ENCODE measurements around the gene RNF125. TPM values are rescaled to one million over a fixed set of nuclear protein-coding genes. Genes with fewer than 3 reads are reported as not detected.
"Not testable (repeated sequence)": the region's sequence is repeated elsewhere in the genome, so short reads cannot be mapped to it uniquely, and the experiment has no call there.

RNF125 gene
- polyA plus RNA-seq, 3 donors = 2.8 to 9.6 (median 9.2) TPM

DNA sequence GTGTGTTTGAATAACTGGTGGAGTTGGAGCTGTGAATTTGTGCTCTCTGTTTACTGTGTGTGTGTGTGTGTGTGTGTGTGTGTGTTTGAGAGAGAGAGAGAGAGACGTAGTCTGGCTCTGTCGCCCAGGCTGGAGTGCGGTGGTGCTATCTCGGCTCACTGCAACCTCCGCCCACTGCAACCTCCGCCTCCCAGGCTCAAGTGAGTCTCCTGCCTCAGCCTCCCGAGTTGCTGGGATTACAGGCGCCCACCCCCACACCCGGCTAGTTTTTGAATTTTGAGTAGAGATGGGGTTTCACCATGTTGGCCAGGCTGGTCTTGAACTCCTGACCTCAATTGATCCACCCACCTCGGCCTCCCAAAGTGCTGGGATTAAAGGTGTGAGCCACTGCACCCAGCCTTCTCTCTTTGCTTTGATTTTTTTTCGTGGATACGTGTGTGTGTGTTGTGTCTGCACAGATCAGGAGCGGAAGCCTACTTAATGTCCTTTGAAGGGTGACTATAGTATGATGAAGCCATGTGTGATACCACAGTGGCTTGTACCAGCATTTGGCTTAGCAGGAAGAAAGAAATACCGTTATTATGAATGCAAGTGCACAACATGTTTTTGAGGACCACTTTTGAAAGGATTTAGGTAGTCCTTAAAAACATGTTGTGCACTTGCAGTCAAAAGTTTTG lies 1.5 kb downstream of the RNF125 start:
- 36 to 40% (median 37%) methylated on average over 14 of the region's 14 CpGs for WGBS, 3 donors
- H3K27ac ChIP-seq (ENCODE audit: low read depth, low read length) = not testable (repeated sequence)

DNA sequence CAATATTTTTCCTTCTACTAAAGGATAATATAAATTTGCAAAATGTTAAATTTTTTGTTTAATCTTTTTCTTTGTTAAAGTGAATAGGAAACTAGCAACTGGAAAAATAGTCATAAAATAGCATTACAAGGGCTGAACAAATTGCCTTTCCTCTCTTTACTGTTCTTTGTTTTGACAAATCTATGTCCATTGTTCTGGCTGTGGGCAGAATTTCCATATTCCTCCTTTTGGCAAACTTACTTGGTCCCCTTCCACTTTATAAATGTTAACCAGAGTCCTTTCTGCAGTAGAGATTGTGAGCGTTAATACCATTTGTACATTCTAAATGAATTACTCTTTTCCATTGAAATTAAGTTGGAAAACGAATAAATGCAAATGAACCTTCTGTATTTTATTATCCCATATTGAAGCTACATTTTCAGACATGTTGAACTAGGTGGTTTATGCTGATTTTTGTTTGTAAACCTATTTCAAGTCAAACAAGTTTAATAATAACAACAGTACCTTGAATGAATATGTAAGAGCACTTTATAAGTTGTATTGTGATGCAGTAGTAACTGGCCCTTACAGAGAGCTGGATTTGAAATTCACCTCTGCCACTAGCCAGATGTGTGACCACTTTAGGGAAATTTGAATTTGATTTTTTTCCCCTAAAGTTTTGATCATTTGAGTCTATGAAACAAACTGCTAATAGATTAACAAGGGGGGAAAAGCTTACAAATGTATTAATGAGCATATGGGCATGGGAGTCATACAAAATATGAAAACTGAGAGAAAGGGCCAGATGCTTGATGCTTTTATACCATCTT lies 3.3 kb downstream of the RNF125 start:
- 64 to 72% (median 65%) methylated on average over 2 of the region's 2 CpGs for WGBS, 3 donors

DNA sequence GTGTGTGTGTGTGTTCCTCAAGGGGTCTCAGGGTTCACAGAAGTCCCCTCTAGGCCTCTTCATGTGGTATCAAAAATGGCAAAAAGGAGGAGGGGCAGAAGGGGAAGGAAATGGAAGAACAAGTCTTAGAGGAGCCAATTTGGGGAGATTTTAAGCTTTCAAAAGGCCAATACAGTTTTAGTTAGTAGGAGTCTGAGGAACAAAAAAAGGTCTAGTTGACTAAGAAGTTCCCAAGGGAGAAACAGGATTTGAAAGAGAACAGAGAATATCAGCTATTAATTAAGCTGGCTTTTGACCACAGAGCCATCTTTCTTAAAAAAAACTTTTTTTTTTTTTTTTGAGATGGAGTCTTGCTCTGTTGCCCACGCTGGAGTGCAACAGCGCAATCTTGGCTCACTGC lies 7.1 kb downstream of the RNF125 start:
- no peak overlapping the region for H3K27ac ChIP-seq (ENCODE audit: low read depth, low read length)
- WGBS, 3 donors = 85 to 93% (median 88%) methylated on average over 2 of the region's 2 CpGs

More for the DNA sequence above, 3.3 kb downstream of the RNF125 start:
- H3K27ac ChIP-seq (ENCODE audit: low read depth, low read length) = no peak overlapping the region

DNA sequence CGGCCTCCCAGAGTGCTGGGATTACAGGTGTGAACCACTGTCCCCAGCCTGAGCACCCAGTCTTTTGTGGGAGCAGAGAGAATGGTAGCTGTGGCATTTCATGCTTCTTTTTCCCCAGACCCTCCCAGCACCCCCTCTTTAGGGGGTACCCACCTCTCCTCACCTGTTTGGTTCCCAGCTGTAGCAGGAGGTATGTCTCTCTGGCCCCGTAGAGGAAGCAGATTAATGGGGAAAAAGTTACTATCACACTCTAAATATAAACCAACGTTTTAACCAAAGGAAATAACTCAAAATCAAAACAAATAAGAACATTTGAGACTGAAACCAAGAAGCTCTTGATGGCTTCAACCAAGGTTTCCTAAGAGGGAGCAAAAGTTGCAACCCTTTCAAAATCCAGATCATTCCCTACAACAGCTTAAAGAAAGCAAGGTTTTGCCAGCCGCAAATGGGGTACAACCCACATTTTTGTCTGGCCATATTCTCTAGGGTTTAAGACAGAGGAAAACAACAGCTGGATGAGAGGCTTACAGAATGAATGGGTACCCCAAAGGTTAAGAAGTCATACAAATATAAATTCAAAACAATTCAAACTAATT lies 8.0 kb downstream of the RNF125 start:
- 54 to 69% (median 59%) methylated on average over 4 of the region's 4 CpGs for WGBS, 3 donors
- H3K27ac ChIP-seq (ENCODE audit: low read depth, low read length) = no peak overlapping the region

DNA sequence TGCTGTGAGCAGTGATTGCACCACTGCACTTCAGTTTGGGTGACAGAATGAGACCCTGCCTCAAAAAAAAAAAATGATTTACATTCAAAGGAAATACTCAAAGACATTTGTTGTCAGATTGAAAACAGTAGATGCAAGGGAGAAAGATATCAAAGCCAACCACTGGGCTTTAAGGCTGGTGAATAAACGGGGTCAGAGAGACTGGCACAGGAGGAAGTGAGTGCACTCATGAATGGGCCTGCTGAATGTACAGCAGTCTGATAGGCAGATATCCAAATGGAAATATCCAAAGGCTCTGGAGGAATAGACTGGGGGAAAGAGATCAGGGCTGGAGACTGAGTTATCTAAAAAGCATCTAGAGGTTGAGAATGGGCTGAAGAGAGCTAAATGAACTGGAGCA lies 10.9 kb downstream of the RNF125 start:
- 24 to 46% (median 46%) methylated on average over 1 of the region's 1 CpG for WGBS, 3 donors
- no peak overlapping the region for H3K27ac ChIP-seq (ENCODE audit: low read depth, low read length)

DNA sequence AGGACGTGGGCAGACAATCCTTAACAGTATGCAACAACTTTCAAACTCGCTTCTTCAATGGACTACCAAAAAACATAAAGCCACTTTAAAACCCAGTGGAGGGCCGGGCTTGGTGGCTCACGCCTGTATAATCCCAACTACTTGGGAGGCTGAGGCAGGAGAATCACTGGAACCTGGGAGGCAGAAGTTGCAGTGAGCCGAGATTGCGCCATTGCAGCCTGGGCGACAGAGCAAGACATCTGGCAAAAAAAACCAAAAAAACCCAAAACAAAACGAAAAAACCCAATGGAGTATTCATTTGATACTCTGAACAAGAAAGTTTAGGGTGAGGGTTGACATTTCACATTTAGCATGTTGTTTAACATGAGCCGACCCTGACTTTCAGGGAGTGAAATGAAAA lies 14.0 kb downstream of the RNF125 start:
- no peak overlapping the region for H3K27ac ChIP-seq (ENCODE audit: low read depth, low read length)

DNA sequence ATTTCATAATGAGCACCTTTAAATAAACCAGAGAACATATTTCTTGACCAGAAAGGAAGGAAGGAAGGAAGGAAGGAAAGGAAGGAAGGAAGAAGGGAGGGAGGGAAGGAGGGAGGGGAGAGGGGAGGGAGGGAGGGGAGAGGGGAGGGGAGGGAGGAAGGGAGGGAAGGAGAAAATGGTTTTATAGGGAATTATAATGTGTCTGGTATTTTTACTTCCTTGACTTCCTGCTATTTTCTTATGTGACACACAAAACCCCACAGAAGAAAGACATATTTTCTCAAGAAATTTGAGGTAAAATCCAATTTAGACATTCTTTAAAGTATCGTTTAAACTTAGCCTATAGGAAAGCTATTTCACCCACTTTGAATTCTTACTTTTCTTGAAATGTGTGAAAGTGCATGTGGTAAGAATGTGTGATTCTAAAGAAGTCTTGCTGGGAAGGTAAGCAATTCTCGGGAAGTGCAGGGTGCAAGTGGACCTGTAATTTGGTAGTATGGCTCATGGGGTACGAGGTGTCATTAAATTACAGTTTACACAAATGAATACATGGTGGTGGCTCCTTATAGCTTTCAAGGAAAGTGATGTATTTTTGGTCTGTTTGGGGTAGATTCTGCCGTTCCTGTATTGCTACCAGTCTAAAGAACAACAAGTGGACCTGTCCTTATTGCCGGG lies 18.0 kb downstream of the RNF125 start:
- H3K27ac ChIP-seq (ENCODE audit: low read depth, low read length) = no peak overlapping the region
- WGBS, 3 donors = 93 to 98% (median 94%) methylated on average over 5 of the region's 5 CpGs

More for the DNA sequence above, 14.0 kb downstream of the RNF125 start:
- WGBS, 3 donors = 87 to 89% (median 87%) methylated on average over 9 of the region's 9 CpGs

DNA sequence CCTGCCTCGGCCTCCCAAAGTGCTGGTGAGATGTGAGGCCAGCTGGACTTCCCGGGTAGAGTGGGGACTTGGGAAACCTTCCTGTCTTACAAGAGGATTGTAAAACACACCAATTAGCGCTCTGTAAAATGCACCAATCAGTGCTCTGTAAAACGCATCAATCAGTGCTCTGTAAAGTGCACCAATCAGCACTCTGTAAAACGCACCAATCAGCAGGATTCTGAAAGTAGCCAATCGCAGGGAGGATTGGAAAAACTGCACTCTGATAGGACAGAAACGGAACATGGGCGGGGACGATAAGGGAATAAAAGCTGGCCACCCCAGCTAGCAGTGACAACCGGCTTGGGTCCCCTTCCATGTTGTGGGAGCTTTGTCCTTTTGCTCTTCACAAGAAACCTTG lies 19.0 kb downstream of the RNF125 start:
- 94 to 99% (median 95%) methylated on average over 10 of the region's 10 CpGs for WGBS, 3 donors
- no peak overlapping the region for H3K27ac ChIP-seq (ENCODE audit: low read depth, low read length)

DNA sequence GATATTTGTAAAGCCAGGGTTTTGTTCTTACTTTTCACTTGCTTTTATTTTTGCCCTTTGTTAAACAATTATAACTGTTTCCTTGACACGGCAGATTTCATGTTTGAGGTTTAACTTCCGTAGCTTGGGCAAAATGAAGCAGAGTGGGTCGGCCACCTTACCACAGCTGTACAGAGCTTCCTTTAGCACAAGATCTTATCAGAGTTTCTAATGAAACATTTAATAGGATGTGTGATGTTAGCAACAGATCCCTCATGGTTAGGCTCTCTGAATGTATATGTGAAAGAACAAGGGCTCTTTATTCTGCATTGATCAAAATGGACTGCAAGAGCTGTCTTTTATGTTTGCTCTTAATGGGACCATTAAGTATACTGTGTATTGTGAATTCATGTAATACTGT lies 22.3 kb downstream of the RNF125 start:
- no peak overlapping the region for H3K27ac ChIP-seq (ENCODE audit: low read depth, low read length)
- WGBS, 3 donors = 29 to 62% (median 36%) methylated on average over 3 of the region's 3 CpGs

DNA sequence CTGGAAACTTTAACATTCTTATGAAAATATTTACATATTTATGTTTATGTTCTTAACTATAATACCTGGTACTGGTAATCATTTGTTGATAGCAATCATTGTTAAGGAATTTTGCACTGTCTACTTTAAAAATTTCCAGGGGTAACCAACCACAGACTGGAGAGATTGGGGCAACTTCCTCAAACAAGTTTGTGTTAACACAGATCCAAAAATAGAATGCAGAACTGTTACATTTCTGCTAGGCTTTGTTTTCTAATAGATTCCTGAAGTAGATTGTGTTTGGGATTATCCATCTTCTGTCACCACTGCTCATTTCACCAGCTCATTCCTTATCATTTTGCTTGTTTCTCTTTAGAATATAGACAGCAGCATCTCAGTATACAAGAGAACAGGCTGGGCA lies 23.7 kb downstream of the RNF125 start:
- H3K27ac ChIP-seq (ENCODE audit: low read depth, low read length) = no peak overlapping the region

DNA sequence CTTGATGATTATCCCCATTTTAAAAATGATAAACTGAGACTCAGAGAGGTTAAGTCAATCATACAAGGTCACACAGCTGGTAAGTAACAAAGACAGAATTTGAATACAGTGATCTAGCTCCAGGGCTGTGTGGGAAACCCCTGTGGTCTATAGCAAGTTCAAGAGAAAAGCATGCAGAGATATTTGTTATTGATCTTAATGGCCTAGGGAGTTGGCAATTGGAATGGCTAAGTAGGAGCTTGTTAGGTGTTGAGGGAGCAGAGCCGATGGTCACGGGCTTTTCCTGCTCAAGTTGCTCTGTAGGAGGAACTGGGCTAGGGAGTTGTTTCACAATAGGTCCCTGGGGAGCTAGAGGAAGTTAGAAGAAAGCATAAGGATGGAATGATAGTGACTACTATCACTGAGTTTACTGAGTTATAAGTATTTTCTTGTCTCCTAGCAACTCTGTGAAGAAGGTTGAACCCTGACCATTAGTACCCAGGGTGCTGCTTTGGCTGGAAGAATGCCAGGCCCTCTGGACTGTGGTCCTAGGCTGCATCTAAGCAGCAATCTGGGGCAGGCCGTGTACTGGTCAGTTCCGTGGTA lies 30.0 kb downstream of the RNF125 start:
- 35 to 71% (median 44%) methylated on average over 4 of the region's 4 CpGs for WGBS, 3 donors
- no peak overlapping the region for H3K27ac ChIP-seq (ENCODE audit: low read depth, low read length)

DNA sequence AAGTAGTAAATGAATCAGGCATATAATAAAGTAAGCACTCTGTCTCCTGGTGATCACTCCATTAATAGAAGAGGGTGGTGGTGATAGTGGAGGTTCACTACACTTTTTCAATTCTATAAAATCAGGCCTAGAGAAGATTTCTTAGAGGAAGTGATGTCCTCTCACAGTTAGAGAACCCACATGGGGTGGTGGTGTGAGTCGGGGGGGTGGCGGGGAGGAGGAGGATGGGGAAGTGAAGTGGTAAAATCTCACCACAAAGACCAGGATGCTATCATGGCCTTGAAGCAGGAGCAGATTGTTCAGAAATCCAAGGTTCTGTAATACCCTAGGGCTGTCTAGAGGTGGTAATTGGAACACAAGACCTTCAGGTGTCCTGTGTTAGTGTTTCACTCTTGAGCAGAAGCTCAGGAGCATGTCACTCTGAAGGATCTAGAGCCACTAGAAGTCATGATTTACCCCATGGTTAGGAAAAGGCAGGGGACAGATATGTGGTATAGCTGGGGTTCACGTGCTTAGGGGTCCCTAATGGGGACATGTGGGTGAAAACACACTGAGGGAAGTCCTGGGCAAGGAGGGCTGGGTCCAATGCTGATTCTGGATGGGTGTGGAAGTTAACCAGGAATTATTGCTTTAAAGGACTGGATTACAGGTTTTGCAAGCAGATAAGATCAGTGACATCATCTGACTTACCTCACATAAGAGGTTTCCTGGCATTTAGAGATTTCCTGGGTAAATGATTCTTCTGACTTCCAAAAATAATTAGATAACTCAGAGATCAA lies 31.0 kb downstream of the RNF125 start:
- 53 to 88% (median 58%) methylated on average over 3 of the region's 3 CpGs for WGBS, 3 donors
- no peak overlapping the region for H3K27ac ChIP-seq (ENCODE audit: low read depth, low read length)

DNA sequence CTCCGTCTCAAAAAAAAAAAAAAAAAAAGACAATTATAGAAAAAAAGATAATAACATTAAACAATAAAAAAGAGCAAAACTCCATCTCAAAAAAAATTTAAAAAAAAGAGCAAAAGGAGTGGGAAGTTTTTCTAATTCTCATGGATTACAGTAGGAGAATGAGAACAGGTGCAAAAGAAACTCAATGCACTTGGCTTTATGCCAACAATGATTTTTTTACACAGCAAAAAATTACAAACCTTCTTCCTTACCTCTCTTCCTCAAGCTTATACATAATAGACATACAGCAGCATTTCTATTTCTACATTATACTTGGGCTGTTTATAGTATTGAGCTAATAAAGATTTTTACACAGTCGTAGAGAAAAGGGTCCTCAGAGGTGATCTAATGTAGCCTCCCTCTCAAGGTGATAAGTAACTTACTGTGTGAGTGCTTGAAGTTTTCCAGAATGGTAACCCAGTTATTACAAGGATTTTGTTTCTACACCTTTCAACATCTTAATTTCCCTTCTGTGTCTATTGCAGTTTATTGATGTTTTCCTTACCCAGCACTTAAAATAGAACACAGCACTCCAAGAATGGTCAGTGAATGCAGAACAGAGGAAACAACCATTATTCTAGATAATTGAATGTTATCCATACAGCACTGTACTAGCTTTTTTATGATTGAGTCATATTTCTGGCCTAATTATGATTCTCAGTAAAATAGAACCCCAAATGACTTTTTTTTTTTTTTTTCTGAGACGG lies 38.2 kb downstream of the RNF125 start:
- 70 to 79% (median 74%) methylated on average over 3 of the region's 3 CpGs for WGBS, 3 donors
- no peak overlapping the region for H3K27ac ChIP-seq (ENCODE audit: low read depth, low read length)

DNA sequence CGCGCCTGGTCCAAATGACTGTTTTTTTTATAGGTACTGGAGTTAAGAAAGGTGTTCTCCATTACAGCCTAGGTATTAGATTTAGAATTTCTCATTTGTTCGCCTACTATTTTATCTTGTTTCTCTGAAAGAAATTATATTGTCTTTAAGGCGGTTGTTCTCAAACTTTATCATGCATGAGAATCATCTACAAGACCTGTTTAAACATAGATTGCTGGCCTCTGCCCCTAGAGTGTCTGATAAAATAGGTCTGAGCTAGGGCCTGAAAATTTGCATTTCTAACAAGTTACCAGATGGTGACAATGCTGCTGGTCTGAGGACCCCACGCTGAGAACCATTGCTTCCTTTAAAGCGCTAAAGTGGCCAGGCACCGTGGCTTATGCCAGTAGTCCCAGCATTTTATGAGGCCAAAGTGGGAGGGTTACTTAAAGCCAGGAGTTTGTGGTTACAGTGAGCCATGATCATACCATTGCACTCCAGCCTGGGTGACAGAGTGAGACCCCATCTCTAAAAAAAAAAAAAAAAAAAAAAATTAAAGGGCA lies 39.1 kb downstream of the RNF125 start:
- 83 to 86% (median 86%) methylated on average over 7 of the region's 7 CpGs for WGBS, 3 donors
- no peak overlapping the region for H3K27ac ChIP-seq (ENCODE audit: low read depth, low read length)

DNA sequence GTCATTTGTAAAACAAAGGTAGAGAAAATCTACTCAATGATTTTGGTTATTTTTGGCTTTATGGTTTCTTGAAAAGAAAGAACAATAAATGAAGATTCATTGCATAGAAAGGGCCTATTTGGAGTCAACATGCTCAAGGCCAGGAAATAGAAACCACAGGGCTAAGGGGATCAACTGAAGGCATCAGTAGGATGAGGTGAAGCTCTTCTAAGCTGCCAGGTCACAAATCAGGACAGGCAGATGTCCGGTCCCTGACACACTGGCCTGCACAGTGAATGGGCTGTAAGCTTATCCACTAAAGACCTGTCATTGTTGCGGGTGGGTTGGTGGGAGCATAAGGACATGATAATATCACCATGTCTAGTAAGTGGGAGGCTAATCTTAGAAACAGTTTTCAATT lies 41.4 kb downstream of the RNF125 start:
- H3K27ac ChIP-seq (ENCODE audit: low read depth, low read length) = no peak overlapping the region
- WGBS, 3 donors = 86 to 96% (median 87%) methylated on average over 2 of the region's 2 CpGs

DNA sequence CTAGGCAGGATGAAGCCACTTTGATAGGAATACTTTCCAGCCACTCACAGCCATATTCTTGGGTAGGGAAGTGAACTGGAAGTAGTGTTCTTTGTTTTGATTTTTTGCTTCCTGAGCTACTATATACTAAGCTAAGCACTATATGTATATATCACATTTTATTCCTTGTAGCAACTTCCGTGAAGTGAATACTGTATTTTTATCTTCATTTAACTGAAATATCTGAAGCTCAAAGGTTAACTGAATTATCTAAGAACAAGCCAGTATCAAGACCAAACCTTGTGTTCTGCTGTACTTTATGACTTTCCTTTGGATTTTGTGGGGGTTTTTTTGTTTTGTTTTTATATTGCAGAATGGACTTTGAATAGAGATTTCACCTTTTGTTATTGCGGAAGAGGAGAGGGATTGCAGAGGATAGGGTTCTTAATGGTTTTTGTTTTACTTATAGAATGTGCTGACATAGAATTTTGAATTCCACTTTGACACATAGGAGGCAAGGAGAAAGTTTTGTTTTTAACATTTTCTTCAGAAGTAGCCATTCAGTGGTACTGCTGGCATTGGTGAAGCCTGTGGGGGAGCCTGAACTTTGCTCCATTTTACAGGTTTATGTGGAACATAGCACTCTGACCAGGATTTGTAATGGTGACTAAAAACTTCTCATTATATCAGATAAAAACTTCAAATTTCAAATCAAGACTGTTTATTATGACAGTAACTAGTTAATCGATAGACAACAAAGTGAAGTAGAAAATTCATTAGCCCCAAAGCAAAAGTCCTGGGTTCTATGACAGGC lies 48.9 kb downstream of the RNF125 start:
- WGBS, 3 donors = 94 to 98% (median 97%) methylated on average over 3 of the region's 3 CpGs
- H3K27ac ChIP-seq (ENCODE audit: low read depth, low read length) = no peak overlapping the region
